Activated CD8-positive, alpha-beta memory T cell treated with anti-CD3 and anti-CD28 coated beads, Interleukin-2, amount 50 U/mL, for 48 hours (primary cell): Measurements from ENCODE around the gene CD44.

ENCODE experiments used
- DNase-seq: peaks from one replicate; pipeline ENCODE4 v3.0.0-alpha.2; 2020

CD44 gene

GRCh38 chr11:35241083-35241482, 102.1 kb downstream of the CD44 start:
- DNase-seq, result no peak

DNA sequence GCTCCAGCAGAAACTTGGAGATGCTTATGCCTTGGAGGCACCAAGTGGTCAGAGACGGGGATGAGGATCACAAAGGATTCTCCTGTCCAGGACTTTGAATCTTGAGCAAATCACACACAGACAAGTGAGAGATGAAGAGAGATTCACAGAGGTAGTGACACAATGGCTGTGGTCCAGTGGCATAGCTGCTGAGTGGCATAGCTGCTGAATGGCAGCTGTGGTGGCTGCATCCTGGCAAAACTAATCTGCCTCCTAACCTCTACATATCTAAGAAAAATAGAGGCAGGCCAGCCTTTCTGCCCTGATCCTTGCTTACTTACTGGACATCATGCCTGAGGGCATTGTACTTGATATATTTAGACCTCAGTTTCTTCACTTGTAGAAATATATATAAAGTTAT, 102.6 kb downstream of the CD44 start:
- DNase-seq, result no peak

- DNase-seq, result no peak
Measured at GRCh38 chr11:35242412-35243242, 103.7 kb downstream of the CD44 start.

DNA sequence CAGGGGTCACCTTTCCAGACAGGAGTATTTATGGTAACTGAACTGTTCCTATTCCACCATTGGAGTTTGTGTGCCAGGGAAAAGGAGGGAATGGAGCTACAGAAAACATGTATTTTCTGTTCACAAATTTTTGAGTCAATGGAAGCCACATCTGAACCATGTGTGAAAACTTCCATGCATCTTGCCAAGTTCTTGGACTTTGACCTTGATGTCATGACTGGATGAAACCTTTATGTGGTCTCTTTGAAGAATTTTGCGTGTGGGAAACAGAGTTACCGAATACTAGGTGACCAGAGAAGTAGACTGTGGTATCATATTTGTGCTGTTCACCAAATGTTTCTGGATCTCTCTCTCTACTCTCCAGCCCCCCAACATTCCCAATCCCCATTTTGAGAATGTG, 104.8 kb downstream of the CD44 start:
- DNase-seq, result no peak

GRCh38 chr11:35245056-35245455, 106.1 kb downstream of the CD44 start:
- DNase-seq, result no peak

DNA sequence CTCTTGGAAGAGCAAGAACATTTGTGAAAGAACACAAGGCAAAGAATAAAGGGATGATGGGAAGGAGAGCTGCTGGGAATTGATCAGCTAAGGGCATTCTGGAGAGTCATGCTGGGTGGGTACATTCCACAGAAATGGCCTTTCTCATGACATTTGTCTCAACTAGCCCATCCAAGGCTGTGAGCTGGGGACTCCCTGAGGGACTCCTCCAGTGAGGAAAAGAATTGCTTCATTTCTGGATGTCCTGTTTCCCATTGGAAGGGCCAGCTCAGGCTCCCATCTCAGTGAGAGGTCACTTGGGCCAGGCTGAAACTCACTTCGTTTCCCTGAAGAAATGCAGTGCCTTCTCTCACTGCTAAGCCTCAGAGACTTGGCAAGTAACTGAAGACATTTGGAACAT, 106.8 kb downstream of the CD44 start:
- DNase-seq, result no peak

GRCh38 chr11:35246745-35247144, 107.8 kb downstream of the CD44 start:
- DNase-seq, result no peak

DNA sequence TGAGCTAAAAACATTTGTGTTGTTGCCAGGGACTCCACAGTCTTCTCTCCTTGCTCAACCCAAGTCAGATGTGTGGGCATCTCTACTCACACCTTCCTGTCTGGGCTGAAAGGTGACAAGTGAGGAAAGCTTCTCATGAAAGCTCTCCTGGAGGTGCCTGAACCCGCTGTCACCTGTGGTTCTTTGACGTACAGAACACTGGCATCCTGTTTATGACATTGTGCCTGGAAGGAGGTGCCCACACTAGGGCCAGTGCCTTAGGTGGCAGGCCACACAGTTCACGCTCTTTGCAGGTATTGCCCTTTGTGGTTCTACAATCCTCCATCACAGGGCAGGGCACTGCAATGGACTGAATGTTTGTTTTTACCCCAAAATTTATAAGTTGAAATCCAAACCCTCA, 108.5 kb downstream of the CD44 start:
- DNase-seq, result no peak

GRCh38 chr11:35247863-35248262, 108.9 kb downstream of the CD44 start:
- DNase-seq, result no peak

DNA sequence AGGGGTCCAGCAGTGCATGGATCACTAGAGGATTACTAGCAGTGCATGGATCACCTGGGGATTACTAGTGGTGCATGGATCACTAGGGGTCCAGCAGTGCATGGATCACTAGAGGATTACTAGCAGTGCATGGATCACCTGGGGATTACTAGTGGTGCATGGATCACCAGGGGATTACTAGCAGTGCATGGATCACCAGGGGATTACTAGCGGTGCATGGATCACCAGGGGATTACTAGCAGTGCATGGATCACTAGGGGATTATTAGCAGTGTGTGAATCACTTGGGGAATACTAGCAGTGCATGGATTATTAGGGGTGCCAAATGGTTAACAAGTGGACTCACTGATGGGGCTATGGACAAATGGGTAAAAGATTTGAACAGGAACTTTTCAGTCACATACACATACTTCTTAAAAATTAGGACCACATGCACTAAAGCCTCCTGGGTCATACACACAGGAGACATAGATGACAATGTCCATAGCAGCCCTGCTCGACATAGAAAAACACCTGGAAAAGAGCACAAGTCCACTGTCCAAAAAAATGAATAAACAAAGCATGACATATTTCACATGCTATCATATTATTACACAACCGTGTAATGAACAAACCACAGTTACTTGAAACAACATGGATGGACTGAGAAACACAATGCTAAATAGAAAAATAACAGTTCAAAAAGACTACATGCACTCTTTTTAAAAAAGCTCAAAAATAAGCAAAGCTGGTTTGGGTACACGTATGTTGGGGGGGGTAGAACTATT, 109.8 kb downstream of the CD44 start:
- no peak for DNase-seq

DNA sequence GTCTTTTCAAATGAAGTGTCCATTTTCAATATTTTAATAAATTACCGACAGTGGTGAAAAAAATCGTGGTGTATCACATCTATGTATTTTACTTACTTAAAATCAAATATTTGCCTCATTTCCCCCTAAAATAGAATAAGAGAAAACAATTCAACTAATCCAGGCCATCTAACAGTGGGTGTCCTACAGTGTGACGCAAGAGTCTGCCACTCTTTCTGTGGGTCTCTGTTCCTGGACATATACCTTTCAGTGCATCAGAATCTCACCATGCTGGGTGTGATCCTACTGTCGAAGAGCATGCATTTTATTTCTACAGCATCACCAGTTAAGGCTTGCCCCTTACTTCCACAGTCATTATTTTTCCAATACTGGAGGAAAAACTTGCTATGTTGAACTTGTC, 111.2 kb downstream of the CD44 start:
- DNase-seq, result no peak

DNA sequence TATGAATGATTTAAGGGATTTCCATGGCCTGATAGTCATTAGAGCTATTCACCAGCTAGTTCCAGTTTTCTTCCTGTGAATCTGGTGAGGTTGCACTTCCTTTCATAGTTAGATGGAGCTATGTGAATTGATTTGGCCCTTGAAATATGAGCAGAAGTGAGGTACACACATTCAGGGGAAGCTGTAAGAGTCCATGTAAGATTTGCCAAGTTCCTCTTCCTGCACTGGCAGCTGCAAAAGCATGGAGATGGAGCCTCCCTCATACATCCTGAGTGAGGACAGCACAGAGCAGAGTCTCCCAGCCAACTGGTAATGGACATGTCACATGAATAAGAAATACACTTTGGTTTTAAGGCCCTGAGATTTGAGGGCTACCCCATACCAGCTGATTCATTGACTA, 111.7 kb downstream of the CD44 start:
- DNase-seq, result no peak

- no peak for DNase-seq
Measured at GRCh38 chr11:35253237-35253636, 114.3 kb downstream of the CD44 start.

- no peak for DNase-seq
Measured at GRCh38 chr11:35255514-35255913, 116.5 kb downstream of the CD44 start.

GRCh38 chr11:35256296-35256695, 117.3 kb downstream of the CD44 start:
- DNase-seq, result no peak

GRCh38 chr11:35257281-35257680, 118.3 kb downstream of the CD44 start:
- DNase-seq, result no peak

GRCh38 chr11:35259529-35259928, 120.6 kb downstream of the CD44 start:
- no peak for DNase-seq

- DNase-seq, result no peak
Measured at GRCh38 chr11:35260342-35260985, 121.5 kb downstream of the CD44 start.

GRCh38 chr11:35261197-35261596, 122.2 kb downstream of the CD44 start:
- DNase-seq, result no peak

DNA sequence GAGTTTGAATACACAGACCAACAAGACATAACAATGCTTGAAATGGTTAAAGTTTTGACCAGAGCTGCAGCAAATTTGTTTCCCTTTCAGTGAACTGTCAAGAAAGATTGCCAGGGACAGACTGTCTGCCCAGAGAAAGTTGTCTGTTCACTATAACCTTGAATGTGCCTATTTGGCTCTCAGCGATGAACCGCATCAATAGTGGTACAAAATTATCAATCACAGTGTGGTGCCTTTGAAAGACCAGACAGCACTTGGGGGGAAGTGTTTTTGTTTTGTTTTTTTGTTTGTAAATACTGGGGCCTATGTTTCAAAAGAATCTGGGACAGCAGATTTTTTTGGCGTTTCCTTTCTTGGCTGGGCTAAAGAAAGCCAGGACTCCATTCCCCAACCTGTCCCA, 123.1 kb downstream of the CD44 start:
- DNase-seq, result no peak

- DNase-seq, result no peak
Measured at GRCh38 chr11:35262735-35263134, 123.8 kb downstream of the CD44 start.

GRCh38 chr11:35265755-35266454, 126.9 kb downstream of the CD44 start:
- no peak for DNase-seq

DNA sequence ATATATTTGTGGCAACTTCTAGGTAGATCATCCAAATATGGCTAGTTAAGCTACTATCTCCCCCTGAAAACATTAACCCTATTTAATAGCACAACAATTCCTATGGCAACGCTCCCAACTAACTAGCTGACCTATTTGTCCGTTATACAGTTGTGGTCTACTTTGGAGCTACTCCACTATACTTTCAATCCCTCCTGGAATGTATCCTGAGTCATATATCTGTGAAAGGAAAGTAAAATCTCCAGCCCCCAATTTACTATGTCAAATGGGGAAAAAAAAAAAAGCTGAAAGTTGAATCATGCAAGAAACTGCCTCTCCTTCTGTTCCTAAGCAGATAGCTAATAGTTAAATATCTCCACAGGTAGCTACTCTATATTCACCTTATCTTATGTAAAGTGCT, 128.5 kb downstream of the CD44 start:
- no peak for DNase-seq
